NCI-H1092 treated with DMSO at 0.1 percent for 48 hours (cell line): ENCODE results near the gene DAGLA.

Source experiments
- DNase-seq: peaks from one replicate; lab custom pipeline; 2025; lab: John Stamatoyannopoulos, UW

The DAGLA gene

DNA sequence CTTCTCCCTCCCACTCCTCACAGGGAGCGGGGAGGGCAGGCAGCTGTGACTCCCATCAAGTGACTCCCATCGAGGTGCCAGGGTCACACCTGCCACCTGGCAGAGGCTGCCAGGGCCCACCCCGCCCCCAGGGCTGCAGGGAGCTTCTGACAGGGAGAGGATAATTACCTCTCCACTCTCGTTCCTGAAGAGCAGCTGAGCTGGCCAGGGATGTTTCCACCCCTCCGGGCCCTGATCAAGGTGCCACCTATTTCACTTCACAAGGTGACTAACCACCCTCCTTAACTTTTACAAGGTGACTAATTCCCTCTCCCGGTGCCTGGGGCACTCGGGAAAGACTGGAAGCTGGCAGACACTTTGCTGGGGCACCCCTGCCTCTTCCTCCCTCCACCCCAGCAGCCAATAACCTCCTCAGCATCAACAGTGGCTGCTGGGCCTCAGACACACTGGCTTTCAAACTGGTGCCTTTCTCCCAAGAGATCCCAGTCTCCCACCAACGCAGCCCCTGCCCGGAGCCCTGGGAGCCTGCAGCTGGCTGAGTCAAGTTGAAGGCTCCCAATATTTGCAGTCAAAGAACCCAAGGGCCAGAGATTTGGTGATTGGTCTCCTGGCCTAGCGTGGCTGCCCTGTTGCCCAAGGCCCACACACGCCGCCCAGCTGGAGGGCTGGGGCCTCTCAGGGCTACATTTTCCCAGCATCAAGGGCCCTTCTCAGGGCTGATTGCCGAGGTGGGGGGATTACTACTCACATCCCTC is 50.2 kb downstream of the DAGLA start:
- DNase-seq, result peak; percentile 82

DNA sequence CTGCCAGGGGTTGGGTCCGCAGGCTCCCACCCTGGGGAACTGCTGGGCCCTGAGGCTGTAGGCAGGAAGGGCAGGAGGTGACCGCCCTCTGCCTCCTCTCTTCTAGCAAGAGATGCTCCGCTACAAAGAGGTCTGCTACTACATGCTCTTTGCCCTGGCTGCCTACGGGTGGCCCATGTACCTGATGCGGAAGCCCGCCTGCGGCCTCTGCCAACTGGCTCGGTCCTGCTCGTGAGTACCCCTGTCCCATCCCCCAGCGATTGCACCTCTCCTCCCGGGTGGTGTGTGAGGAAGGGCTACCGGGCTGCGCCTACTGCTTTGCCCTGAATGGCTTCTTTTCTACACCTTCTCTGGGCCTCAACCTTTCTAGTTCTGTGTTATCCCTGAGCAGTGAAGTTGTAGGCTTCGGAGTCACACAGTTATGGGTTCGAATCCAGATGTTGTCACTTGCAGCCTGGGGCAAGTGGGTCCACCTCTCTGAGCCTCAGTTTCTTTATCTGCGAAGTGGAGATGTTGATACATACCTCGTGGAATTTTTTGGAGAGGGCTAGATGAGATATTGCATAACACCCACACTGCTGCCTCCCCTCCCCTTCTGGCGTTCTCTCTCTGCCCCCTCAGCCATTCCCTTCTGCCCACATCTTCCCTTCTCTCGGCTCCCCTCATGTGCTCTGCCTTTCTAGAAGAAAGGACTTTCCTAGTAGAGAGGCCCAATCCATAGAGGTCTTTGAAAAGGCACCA is 51.2 kb downstream of the DAGLA start:
- no peak for DNase-seq

DNA sequence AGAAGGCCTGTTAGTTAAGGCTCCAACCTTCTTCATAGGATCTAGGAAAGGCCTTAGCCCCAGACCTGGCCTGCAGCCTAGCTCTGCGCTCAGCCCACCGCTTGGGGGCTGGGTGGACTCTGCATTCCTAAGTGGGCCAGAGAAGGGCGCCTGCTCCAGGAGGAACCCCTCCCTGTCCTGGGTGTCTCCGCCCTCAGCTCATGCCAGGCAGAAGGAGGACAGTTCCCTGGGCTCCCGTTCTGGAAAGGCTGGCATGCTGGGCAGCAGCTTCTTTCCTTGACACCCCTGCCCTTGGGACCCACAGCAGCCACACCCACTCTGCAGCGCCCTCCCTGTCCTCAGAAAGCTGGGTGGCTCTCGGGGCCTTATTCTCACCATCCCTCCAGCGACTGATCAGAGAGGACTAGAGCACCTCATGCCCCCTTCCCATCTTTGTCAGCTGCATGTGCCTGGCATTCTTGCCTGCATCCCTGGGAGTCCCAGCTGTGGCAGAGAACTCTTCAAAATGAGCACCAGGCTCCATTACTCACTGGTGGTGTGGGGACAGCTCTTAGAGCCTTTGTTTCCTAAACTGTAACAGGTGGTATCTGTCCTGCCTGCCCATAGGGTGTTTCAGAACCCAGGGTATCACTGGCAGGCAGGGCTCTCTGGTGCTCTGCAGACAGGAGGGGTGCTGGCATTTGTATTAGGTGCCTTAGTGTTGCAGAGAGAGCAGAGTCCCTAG is 51.9 kb downstream of the DAGLA start:
- DNase-seq, result no peak

DNA sequence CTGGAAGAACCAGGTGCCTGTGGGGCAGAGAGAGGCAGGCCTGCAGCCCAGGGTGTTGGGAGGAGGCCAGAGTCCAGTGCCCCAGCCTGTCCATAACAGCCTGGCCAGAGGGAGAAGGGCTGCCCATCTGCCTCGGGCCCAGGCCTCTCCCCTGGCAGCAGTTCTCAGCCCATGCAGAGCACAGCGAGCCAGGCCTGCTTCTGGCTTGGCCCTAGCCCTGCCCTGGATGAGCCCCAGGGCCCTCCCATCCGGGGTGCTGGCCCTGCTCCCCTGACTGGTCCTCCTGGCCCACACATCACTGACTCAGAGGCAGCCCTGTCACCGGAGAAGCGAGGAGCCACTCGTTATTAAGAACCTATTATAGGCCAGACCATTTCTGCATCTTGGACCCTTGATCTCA is 52.5 kb downstream of the DAGLA start:
- DNase-seq, result no peak

DNA sequence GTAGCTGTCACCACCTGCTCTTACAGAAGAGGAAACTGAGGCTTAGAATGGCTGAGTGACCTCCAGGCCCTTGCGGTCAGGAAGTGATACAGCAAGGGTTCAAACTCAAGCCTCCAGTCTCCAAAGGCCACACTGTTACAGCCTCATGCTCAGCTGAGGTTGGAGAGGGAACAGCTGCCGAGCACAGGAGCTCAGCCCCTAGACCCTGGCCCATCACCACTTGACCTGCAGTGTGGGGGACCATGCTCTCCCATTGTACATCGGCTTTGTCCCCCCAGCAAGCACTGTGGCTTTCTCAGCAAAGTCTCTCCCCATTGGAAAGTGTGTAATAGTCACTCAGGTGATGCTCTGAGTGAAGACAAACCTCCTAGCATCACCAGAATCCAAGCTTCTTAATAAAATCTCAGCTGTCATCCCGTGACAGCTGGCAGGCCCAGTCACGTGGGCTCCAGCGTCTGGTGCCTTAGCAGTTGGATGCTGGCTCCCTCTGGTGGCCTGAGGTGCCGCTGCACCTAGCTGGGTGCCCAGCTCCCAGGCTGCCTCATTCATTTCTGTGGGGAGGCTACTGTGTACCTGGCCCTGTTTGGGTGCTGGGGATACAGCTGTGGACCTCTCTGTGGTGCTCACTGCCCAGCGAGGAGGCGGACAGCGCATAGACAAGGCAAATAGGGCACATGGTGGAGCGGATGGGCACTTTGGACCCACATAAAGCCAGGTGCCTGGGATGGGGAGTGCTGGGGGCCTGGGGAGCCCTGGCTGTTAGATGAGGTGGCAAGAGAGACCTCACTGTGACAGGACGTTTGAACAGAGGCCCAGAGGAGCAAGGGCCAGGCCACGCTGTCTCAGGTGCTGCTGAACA is 53.2 kb downstream of the DAGLA start:
- peak; percentile 75 for DNase-seq

DNA sequence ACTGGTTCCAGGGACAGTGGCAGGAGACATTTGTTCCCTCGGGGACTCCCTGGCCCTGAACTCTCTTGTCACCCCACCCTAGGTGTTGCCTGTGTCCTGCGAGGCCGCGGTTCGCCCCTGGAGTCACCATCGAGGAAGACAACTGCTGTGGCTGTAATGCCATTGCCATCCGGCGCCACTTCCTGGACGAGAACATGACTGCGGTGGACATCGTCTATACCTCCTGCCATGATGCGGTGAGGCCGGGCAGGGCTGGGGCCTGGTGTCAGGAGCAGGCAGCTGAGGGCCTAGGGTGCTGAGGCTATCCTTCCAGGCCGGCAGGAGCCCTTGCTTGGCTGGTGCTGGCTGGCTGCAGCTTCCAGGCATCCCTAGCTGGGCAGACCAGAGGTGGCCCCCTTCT is 54.6 kb downstream of the DAGLA start:
- DNase-seq, result no peak

DNA sequence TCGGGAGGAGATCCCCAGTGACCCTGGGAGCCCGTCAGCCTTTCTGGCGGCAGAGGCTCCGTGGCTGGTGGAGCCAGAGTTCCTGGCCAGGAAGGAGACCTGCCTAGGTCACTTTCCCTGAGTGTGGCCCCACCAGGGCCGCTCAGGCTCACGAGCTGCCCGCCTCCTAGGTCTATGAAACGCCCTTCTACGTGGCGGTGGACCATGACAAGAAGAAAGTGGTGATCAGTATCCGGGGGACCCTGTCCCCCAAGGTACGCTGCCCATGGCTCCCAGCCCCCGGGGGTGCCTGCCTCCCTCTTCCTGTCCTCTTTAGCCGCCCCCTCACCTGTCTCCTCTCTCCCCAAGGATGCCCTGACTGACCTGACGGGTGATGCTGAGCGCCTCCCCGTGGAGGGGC is 55.2 kb downstream of the DAGLA start:
- no peak for DNase-seq

DNA sequence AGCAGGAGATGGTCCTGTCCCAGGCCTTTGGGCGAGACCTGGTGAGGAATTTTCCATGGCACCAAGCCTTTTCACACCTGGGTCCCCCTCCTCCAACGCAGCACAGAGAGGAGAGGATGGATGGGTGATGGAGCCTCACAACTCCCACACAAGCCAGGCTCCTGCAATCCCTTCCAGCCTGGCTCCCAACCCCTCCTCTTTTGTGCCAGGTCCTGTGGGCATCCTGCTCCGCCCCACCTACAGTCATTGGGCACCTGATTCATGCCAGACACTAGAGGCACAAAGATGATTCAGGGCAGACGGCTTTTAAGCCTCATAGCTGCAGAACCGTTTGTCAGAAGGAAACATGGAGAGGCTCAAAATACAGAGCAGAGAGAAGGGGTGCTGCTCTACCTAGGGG is 56.1 kb downstream of the DAGLA start:
- DNase-seq, result no peak

DNA sequence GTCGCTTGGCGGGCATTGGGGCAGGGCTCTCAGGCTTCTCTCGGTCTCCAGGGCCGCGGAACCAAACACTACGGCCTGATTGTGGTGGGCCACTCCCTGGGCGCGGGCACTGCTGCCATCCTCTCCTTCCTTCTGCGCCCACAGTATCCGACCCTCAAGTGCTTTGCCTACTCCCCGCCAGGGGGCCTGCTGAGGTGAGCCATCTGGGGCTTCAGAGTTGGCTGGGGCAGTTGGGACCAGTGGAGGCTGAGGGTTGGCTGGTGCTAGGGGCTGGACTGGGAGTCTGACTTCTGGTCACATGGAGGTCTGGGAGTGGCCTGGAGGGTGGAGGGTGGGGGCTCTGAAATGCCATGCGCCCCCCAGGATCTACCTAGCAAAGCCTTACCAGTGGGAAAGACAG is 56.9 kb downstream of the DAGLA start:
- DNase-seq, result no peak

DNA sequence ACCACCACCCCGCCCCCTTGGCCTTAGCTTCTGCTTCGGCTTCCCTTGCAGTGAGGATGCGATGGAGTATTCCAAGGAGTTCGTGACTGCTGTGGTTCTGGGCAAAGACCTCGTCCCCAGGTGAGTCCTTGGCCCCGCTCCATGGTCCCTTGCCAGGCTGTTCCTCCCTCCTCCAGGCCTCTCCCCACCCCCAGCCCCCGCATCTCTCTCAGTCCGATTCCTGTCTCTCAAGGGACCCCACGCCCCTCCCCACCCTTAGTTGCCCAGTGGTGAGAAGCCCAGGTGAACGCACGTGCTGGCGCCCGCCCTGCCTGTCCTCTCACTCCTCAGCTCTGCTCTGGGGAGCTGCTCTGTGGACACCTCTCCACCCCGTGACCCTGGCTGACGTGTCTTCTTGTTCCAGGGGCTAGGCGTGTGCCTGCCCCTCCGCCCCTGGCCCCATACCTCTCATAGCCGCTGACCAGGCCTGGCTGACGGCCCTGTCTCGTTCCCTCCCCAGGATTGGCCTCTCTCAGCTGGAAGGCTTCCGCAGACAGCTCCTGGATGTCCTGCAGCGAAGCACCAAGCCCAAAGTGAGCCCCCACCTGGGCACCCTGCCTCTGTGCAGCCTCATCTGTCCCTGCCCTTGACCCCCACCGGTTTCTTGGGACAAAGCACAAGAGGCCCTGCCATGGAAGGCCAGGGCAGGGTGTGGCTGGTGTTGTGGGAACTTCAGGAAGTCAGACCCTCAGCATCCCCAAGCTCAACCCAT is 57.6 kb downstream of the DAGLA start:
- DNase-seq, result no peak

DNA sequence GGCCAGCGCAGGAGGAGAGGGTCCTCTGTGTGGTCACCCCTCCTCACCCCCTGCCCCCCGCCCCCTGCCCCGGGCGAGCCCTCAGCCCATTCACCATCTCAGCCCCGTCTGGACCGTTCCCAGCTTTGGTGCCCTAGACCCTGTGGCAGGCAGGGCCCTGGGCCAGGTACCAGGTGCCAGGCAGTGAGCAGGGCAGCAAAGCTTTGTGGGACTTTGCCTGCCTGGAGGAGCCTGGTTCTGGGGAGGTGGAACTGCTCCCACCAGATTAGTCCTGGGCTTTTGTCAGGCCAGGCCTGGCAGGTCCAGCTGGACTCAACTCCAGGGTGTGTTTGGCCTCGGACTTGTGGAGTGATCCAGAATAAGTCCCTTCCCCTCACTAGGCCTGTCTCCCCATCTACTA is 58.6 kb downstream of the DAGLA start:
- DNase-seq, result no peak

DNA sequence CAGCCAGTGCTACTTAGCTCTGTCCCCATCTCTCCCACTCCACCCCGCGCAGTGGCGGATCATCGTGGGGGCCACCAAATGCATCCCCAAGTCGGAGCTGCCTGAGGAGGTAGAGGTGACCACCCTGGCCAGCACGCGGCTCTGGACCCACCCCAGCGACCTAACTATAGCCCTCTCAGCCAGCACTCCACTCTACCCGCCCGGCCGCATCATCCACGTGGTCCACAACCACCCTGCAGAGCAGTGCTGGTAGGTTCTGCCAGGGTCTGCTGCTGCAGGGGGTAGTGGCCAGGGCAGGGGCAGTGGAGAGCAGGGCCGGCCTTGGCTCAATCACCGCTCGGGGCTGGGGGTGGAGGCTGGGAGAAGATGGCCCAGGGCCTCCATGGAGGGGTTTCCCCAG is 59.2 kb downstream of the DAGLA start:
- no peak for DNase-seq

DNA sequence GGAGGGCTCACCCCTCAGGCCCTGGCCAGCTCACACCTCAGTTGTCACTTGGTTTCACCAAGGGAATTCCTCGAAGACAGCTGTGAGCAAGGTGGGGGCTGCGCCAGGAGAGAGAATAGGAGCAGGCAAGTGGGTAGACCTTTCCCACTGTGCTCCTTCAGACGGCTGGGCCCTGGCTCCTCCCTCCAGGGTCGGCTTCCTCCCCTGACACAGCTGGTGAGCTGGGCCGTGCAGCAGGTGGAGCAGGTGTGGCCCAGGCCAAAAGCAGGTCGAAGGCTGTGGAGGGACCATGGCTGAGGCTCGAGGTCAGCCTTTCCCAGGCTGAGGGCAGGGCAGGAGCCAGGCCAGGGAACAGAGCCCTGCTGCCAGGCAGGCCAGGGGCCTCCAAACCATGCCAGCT is 59.8 kb downstream of the DAGLA start:
- no peak for DNase-seq

DNA sequence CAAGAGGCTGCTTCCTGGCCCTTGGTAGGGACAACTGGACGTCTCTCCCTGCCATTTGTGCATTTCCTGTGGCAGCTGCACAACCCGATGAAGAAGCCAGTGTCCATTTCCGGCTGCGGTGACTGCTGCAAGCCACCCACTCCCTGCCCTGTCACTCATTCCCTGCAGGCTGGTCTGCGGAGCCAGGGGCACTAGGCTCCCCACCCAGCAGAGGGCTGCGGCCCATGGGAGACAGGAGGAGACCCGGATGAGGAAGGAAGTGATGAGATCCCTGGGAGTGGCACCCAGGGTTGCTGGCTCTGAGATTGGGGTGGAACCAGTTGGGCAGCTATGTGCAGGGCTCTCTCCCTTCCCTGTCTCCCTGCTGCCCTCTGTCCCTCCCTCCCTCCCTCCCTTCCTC is 62.2 kb downstream of the DAGLA start:
- DNase-seq, result no peak

DNA sequence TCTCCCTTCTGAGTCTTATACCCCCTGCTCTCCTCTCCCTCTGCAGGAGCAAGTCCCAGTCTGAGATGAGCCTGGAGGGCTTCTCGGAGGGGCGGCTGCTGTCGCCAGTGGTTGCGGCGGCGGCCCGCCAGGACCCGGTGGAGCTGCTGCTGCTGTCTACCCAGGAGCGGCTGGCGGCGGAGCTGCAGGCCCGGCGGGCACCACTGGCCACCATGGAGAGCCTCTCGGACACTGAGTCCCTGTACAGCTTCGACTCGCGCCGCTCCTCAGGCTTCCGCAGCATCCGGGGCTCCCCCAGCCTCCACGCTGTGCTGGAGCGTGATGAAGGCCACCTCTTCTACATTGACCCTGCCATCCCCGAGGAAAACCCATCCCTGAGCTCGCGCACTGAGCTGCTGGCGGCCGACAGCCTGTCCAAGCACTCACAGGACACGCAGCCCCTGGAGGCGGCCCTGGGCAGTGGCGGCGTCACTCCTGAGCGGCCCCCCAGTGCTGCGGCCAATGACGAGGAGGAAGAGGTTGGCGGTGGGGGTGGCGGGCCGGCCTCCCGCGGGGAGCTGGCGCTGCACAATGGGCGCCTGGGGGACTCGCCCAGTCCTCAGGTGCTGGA is 63.4 kb downstream of the DAGLA start:
- no peak for DNase-seq

DNA sequence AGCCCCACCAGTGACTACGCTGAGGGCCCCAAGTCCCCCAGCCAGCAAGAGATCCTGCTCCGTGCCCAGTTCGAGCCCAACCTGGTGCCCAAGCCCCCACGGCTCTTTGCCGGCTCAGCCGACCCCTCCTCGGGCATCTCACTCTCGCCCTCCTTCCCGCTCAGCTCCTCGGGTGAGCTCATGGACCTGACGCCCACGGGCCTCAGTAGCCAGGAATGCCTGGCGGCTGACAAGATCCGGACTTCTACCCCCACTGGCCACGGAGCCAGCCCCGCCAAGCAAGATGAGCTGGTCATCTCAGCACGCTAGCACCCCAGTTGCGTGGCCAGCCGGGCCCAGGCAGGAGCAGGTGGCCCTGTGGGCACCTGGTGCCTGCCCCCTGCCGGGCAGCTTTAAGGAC is 64.0 kb downstream of the DAGLA start:
- DNase-seq, result no peak

DNA sequence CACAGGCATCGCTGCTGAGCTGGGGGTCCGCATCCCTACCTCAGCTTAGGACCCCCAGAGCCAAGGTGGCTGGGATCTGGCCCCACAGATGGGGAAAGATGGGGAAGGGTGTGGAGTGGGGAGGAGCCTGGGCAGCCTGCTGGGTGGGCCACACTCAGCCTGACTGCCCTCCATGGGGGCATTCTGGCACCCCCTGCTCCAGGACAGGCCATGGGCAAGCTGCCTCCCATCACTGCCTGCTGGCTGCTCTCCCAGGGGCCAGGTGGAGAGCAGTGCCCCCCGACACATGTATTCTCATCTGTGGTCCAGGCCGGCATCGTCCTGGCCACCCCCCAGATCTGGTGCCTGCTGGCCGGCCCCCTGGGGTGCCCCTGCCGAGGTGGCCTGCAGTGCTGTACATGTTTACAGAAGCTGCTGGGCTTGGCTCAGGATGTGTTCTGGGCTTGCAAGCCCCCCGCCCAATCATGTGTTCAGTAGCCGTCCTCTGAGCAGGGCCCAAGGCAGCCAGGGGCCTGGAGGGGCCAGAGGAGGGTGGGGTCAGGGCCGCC is 64.5 kb downstream of the DAGLA start:
- DNase-seq, result no peak

DNA sequence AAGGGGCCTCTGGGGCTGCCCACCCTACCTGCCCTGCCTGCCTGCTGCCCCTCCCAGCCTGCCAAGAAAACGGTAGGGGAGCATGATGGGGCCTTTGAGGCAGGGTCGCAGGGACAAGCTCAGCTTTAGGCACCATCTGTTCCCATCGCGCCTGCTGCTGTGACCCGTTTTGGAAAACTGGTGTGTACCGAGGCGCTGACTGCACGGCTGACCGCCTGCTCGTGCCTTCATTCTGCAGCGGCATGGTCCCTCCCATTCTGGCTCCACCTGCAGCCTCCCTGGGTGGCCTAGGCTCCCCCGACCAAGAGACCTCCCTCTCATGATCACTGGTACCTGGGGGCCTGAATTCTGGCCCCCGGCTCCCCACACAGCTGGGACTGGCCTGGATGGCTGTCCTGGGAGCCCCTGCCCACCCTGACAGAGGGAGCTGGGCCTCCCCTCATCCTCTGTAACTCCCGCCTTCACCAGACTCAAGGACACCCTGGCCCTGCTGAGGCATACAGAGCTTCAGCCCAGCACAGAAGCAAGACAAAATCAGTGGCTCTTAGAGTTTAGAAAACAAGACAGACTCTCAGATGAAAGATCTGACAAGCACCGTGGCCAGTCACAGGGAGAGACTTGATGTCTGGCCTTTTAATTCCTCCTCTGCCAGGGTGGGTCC is 65.7 kb downstream of the DAGLA start:
- no peak for DNase-seq

DNA sequence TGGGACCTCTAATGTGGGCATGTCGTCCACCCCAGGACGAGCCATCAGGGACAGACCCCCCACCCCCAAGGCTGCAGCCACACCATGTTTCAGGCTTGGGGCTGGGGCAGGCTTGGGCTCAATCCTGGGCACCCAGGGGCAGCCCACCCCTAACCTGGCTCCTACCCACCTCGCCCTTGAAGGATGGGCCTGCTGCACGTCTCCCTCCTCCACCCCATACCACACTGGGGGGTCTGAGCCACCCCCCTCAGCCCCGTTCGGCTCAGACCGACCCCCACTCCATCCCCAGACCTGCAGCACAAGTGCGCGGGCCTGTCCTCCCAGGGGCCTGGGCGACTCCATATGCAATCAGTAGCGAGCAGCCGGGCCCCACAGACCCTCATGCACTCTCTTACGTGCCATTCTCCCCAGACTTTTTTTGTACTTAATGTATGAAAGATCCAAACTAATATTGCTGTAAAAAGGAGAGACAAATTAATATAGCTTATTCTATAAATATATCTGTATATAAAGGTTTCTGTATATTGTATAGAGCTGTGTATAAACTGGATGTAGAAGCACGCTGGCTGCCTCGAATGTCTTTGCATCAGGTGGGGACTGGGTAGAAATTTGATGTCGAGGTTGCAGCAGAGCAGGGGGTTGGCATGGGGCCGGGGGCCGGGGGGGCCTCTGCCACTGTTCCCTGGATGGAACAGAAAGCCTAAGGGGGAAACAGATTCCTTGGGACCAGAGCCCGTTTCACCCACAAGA is 66.4 kb downstream of the DAGLA start:
- no peak for DNase-seq
